ENCODE data around the gene ENTPD2. TPM values are rescaled to one million over a fixed set of nuclear protein-coding genes. Genes with fewer than 3 reads are reported as not detected.

ENTPD2 gene
- total and polyA plus RNA-seq, 2 donors (not counting 3 experiments of a cell fraction or from before 2014, with no cell fraction given): not detected

GRCh38 chr9:137097761-137098462, 44.1 kb upstream of the ENTPD2 start:
- dilution Hi-C loops (cut with MboI; ENCODE audit: extremely low pct_ligation_motif_present, low sequenced_read_pairs): no loop called here
- BruUV-seq (replicated peaks): no TSS peak
- ChIA-PET POLR2A (no interaction called here), CTCF (interaction anchor here (1.7 kb wide), 1 partner anchor 20 kb away, joined by 3 read pairs; no protein-coding TSS in a partner anchor)
- H3K9me1 ChIP-seq (replicated peaks; ENCODE audit: control insufficient read depth, extremely low read depth, insufficient read depth, low read length): no peaks in the 10 kb centered on the region
- no peak overlapping the region for H3K4me3 ChIP-seq (replicated peaks in 1 of 3; ENCODE audit: insufficient read depth in 1 of 3, low read depth in 1 of 3, low read length in 3 of 3)
- no peaks in the 10 kb centered on the region for H3K4me1 ChIP-seq (ENCODE audit: control insufficient read depth, extremely low read depth, insufficient read depth, low read length)
- H3K4me2 ChIP-seq (ENCODE audit: insufficient read depth, low read length): no peak overlapping the region
- no peak overlapping the region for H3K27ac ChIP-seq (ENCODE audit: insufficient read depth, low read depth, low read length)
- H3K36me3 ChIP-seq (ENCODE audit: control insufficient read depth in 2 of 2, extremely low read depth in 1 of 2, insufficient read depth in 2 of 2, low read length in 2 of 2): peaks cover 4 to 54% of the 10 kb centered on the region in 2 experiments
- no peak overlapping the region for H2AFZ ChIP-seq (ENCODE audit: low read depth, low read length)
- DNase-seq (ENCODE audit: low read depth, low spot score) (no peak), FAIRE-seq (no peak)
- intact Hi-C loops (cut with micrococcal nuclease): no loop called here
- H3K9me3 ChIP-seq (replicated peaks; ENCODE audit: control insufficient read depth, insufficient read depth, low read length): no peaks in the 10 kb centered on the region
- TF ChIP-seq, protein P1, sequence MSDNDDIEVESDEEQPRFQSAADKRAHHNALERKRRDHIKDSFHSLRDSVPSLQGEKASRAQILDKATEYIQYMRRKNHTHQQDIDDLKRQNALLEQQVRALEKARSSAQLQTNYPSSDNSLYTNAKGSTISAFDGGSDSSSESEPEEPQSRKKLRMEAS (IDR thresholded peaks at IDR 0.05; ENCODE audit: insufficient read depth, insufficient read length): peak; percentile 17
- no peak for TF ChIP-seq EZH2 (IDR thresholded peaks at IDR 0.05; ENCODE audit: borderline replicate concordance, low read depth, low read length, severe bottlenecking)
- H3K9ac ChIP-seq (replicated peaks; ENCODE audit: extremely low read depth, insufficient read depth, low read length): no peak overlapping the region
- H3K27me3 ChIP-seq (ENCODE audit: control insufficient read depth in 2 of 2, insufficient read depth in 2 of 2, low read length in 2 of 2): no peaks in the 10 kb centered on the region
- no peaks in the 10 kb centered on the region for H4K20me1 ChIP-seq (replicated peaks; ENCODE audit: control insufficient read depth, extremely low read depth, insufficient read depth, low read length)
- no peaks in the 10 kb centered on the region for H3K79me2 ChIP-seq (ENCODE audit: control insufficient read depth, insufficient read depth, low read length)

DNA sequence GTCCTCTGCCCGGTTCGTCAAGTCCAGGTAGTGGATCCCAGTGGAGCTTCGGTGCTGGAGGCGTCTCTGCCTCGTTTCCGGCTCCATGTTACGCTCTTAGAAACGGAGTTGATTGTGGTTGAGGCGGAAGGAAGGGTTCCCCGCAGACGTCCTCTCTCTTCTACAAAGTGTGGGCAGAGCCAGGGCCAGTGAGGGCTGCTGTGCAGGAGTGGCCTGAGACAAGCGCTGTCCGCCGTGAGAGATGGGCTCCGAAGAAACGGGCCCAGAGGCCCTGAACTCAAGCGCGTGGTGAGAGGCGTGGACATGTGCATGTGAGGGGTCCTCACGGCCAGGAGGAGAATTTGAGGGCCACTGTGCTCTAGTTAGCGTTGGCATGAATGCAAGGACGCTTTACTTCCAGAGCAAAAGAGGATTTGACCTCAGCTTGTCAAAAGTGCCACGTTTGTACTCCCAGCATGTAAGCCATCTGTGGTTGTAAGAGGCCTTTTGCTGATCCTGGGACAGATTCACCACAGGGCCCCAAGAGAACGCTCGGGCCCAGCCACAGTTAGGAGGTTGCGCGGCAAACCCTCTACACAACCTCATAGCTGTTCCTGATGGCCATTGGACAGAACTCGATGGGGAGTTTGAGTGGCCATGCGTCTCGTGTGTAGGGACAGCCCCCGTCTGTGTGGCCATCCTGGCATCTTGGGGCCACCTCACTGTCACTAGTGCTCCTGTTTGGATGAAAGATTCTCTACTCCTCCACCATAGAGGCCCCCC, 43.1 kb upstream of the ENTPD2 start:
- POLR2A ChIA-PET: interaction anchor here (0.6 kb wide), 2 partner anchors 21 kb away, joined by 3 to 4 read pairs; no protein-coding TSS in a partner anchor
- Histone ChIP-seq H3K4me2 (ENCODE audit: insufficient read depth, low read length) (no peak overlapping the region), H3K4me3 (replicated peaks in 1 of 3; ENCODE audit: insufficient read depth in 1 of 3, low read depth in 1 of 3, low read length in 3 of 3) (no peak overlapping the region), H3K9me3 (replicated peaks; ENCODE audit: control insufficient read depth, insufficient read depth, low read length) (no peaks in the 10 kb centered on the region), H3K27me3 (ENCODE audit: control insufficient read depth in 2 of 2, insufficient read depth in 2 of 2, low read length in 2 of 2) (no peaks in the 10 kb centered on the region), H2AFZ (ENCODE audit: low read depth, low read length) (no peak overlapping the region), H4K20me1 (replicated peaks; ENCODE audit: control insufficient read depth, extremely low read depth, insufficient read depth, low read length) (no peaks in the 10 kb centered on the region), H3K9ac (replicated peaks; ENCODE audit: extremely low read depth, insufficient read depth, low read length) (no peak overlapping the region), H3K36me3 (ENCODE audit: control insufficient read depth in 2 of 2, extremely low read depth in 1 of 2, insufficient read depth in 2 of 2, low read length in 2 of 2) (peaks cover under 1 to 45% of the 10 kb centered on the region in 2 experiments), H3K79me2 (ENCODE audit: control insufficient read depth, insufficient read depth, low read length) (no peaks in the 10 kb centered on the region), H3K9me1 (replicated peaks; ENCODE audit: control insufficient read depth, extremely low read depth, insufficient read depth, low read length) (no peaks in the 10 kb centered on the region), H3K27ac (ENCODE audit: insufficient read depth, low read depth, low read length) (no peak overlapping the region), H3K4me1 (ENCODE audit: control insufficient read depth, extremely low read depth, insufficient read depth, low read length) (no peaks in the 10 kb centered on the region)
- TF ChIP-seq POLR2AphosphoS5 (IDR thresholded peaks at IDR 0.05; ENCODE audit: insufficient read depth, low read depth, low read length): no peak
- TF ChIP-seq CTCF (IDR thresholded peaks at IDR 0.05; ENCODE audit: extremely low read depth in 1 of 2, insufficient read depth in 1 of 2, low read depth in 1 of 2, low read length in 2 of 2): no peak
- TF ChIP-seq JUN (IDR thresholded peaks at IDR 0.05; ENCODE audit: borderline replicate concordance, insufficient read depth, insufficient read length, low read depth): no peak
- TF ChIP-seq, protein P1 (IDR thresholded peaks at IDR 0.05; ENCODE audit: insufficient read depth, insufficient read length): no peak
- TF ChIP-seq MYC (IDR thresholded peaks at IDR 0.05; ENCODE audit: low read depth, low read length): no peak
- no peak for TF ChIP-seq POLR2A (IDR thresholded peaks at IDR 0.05; ENCODE audit: low read depth, low read length)
- TF ChIP-seq EZH2 (IDR thresholded peaks at IDR 0.05; ENCODE audit: borderline replicate concordance, low read depth, low read length, severe bottlenecking): no peak
- TF ChIP-seq GATA2 (IDR thresholded peaks at IDR 0.05; ENCODE audit: insufficient read depth, insufficient read length, low read depth, low read length): no peak
- TF ChIP-seq FOS (IDR thresholded peaks at IDR 0.05; ENCODE audit: borderline replicate concordance, insufficient read depth, low read length): no peak
- intact Hi-C loops (cut with micrococcal nuclease): no loop called here
- DNase-seq (ENCODE audit: low read depth, low spot score) (no peak), FAIRE-seq (no peak)
- no TSS peak for BruUV-seq (replicated peaks)
- CTCF ChIA-PET: interaction anchor here (1.7 kb wide), 1 partner anchor 21 kb away, joined by 3 read pairs; no protein-coding TSS in a partner anchor
- dilution Hi-C loops (cut with MboI; ENCODE audit: extremely low pct_ligation_motif_present, low sequenced_read_pairs): no loop called here
